Activated B cell treated with CpG ODN at 0.5 μM for 24 hours (primary cell): ENCODE data around the gene RAB41. TPM values are rescaled to one million over a fixed set of nuclear protein-coding genes. Genes with fewer than 3 reads are reported as not detected.

Experiments used
- ATAC-seq: fragments of 200-7000 bp; cut with Tn5 transposase; one replicate; pipeline ENCODE4 v1.10.0; 2021; ENCODE audit warnings: low read depth, mild to moderate bottlenecking, moderate library complexity
- CTCF ChIA-PET: fragments of 350-600 bp; sonication (Branson Sonifier 250); formaldehyde crosslinking; loops from one replicate; lab custom pipeline; 2021; ENCODE audit warnings: antibody characterized with exemption; lab: Charles Lee
- POLR2A ChIA-PET: fragments of 350-600 bp; sonication (Branson Sonifier 250); formaldehyde crosslinking; loops from one replicate; lab custom pipeline; 2021; ENCODE audit warnings: antibody characterized with exemption; lab: Charles Lee
- DNase-seq: peaks from one replicate; pipeline ENCODE4 v3.0.0; 2022
- H3K27ac Mint-ChIP-seq: one replicate; pipeline ENCODE4 v1.8.0; 2020; ENCODE audit warnings: mixed read lengths
- H3K27me3 Mint-ChIP-seq: one replicate; pipeline ENCODE4 v1.8.0; 2021; ENCODE audit warnings: mixed read lengths
- H3K36me3 Mint-ChIP-seq: one replicate; pipeline ENCODE4 v1.8.0; 2021; ENCODE audit warnings: low read depth, mixed read lengths
- H3K4me1 Mint-ChIP-seq: one replicate; pipeline ENCODE4 v1.8.0; 2021; ENCODE audit warnings: mixed read lengths
- H3K4me3 Mint-ChIP-seq: one replicate; pipeline ENCODE4 v1.8.0; 2020; ENCODE audit warnings: mild to moderate bottlenecking, mixed read lengths
- H3K9me3 Mint-ChIP-seq: one replicate; pipeline ENCODE4 v1.8.0; 2020; ENCODE audit warnings: mixed read lengths
- intact Hi-C: fragments of 100-400 bp; cut with micrococcal nuclease; formaldehyde crosslinking; loops from one replicate; pipeline ENCODE4 v1.15.1; 2024
- total RNA-seq: library from RNA; stranded (reverse); gene quantifications from 2 replicates; pipeline ENCODE4 v1.2.3, GENCODE V29; 2022
- TF ChIP-seq, protein P1 (sequence below): fragments of 200-600 bp; IDR thresholded peaks from one replicate; pipeline ENCODE4 v1.8.0; 2022; ENCODE audit warnings: antibody characterized with exemption, mild to moderate bottlenecking

Gene RAB41
- total RNA-seq, 1 donor from 2014 or later, result not detected

DNA sequence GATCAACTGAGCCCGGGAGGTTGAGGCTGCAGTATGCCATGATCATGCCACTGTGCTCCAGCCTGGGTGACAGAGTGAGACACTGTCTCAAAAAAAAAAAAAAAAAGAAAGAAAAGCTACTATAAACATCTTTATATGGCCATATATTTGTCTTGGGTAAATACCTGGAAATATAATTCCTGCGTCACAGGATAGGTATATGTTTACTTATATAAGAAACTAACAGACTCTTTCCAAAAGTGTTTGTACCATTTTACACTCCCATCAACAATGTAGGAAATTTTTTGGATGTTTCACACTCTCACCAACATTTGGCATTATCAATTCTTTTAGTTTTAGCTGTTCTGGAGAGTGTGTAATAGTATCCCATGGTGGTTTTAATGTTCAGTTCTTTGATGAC is 34.7 kb upstream of the RAB41 start:
- Mint-ChIP-seq H3K4me1 (no peaks in the 10 kb centered on the region), H3K27ac (no peak overlapping the region), H3K27me3 (peaks cover 1% of the 10 kb centered on the region), H3K36me3 (no peaks in the 10 kb centered on the region), H3K9me3 (no peaks in the 10 kb centered on the region), H3K4me3 (no peak overlapping the region)
- ChIA-PET POLR2A (no interaction called here), CTCF (no interaction called here)
- TF ChIP-seq, protein P1, sequence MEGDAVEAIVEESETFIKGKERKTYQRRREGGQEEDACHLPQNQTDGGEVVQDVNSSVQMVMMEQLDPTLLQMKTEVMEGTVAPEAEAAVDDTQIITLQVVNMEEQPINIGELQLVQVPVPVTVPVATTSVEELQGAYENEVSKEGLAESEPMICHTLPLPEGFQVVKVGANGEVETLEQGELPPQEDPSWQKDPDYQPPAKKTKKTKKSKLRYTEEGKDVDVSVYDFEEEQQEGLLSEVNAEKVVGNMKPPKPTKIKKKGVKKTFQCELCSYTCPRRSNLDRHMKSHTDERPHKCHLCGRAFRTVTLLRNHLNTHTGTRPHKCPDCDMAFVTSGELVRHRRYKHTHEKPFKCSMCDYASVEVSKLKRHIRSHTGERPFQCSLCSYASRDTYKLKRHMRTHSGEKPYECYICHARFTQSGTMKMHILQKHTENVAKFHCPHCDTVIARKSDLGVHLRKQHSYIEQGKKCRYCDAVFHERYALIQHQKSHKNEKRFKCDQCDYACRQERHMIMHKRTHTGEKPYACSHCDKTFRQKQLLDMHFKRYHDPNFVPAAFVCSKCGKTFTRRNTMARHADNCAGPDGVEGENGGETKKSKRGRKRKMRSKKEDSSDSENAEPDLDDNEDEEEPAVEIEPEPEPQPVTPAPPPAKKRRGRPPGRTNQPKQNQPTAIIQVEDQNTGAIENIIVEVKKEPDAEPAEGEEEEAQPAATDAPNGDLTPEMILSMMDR, result no peak
- intact Hi-C loops, result no loop called here
- ATAC-seq (no peak), DNase-seq (no peak)

GRCh38 chrX:70252491-70252890 is 29.5 kb upstream of the RAB41 start:
- intact Hi-C loops, result no loop called here
- Mint-ChIP-seq H3K27me3 (no peaks in the 10 kb centered on the region), H3K4me3 (no peak overlapping the region), H3K4me1 (no peaks in the 10 kb centered on the region), H3K27ac (no peak overlapping the region), H3K9me3 (no peaks in the 10 kb centered on the region), H3K36me3 (no peaks in the 10 kb centered on the region)
- ATAC-seq, result no peak
- CTCF ChIA-PET, result no interaction called here
- DNase-seq, result no peak
- POLR2A ChIA-PET, result no interaction called here
- TF ChIP-seq, protein P1, result no peak

DNA sequence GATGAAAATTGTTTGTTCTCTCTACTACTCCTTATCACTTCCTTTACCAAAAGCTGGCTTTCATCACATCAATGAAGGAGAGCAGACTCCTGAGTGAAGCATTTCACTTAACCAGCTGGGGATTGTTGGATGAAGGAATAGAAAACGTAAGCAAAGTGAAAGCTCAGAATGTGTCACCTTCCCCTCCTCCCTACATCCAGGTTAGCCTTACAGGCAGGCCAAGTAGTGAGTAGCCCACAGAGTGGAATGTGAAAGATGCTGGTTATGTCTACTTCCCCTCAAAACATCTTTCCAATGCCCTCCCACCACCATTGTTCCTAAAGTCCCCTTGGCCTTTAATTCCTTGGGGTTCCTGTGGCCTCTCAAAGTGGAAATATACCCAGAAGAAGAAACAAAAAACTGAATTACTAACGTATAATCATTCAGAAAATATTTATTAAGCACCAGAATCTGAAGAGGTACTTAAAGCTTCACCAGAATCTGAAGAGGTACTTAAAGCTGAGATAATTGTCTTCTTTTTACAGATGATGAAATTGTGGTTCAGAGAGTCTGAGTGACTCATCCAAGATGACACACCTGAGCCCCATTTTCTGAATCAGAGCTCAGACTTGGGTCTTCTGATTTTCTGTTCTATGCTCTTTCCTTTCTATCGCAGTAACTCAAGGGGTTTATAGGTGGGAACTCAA is 28.5 kb upstream of the RAB41 start:
- Mint-ChIP-seq H3K27me3 (no peaks in the 10 kb centered on the region), H3K9me3 (no peaks in the 10 kb centered on the region), H3K36me3 (no peaks in the 10 kb centered on the region), H3K4me1 (no peaks in the 10 kb centered on the region), H3K4me3 (no peak overlapping the region), H3K27ac (no peak overlapping the region)
- TF ChIP-seq, protein P1, result no peak
- POLR2A ChIA-PET, result no interaction called here
- CTCF ChIA-PET, result no interaction called here
- intact Hi-C loops, result no loop called here
- ATAC-seq (no peak), DNase-seq (no peak)

DNA sequence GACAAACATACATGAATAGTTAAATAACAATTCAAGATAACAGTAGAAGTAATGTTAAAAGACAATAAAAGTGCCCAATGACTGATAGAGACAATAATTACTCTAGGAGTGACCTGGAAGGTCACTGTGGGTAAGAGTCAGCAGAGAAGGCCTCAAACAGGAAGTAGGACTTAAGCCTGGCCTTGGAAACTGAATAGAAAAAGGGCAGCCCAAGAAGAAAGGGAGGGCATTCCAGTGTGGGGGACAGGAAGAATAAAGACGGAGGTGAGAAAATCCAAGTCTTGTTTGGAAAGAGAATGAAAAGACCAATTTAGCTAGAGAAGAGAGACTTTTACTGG is 27.9 kb upstream of the RAB41 start:
- CTCF ChIA-PET, result no interaction called here
- TF ChIP-seq, protein P1, result no peak
- ATAC-seq (no peak), DNase-seq (no peak)
- Mint-ChIP-seq H3K36me3 (no peaks in the 10 kb centered on the region), H3K27me3 (no peaks in the 10 kb centered on the region), H3K4me1 (no peaks in the 10 kb centered on the region), H3K27ac (no peak overlapping the region), H3K4me3 (no peak overlapping the region), H3K9me3 (no peaks in the 10 kb centered on the region)
- POLR2A ChIA-PET, result no interaction called here
- intact Hi-C loops, result no loop called here

DNA sequence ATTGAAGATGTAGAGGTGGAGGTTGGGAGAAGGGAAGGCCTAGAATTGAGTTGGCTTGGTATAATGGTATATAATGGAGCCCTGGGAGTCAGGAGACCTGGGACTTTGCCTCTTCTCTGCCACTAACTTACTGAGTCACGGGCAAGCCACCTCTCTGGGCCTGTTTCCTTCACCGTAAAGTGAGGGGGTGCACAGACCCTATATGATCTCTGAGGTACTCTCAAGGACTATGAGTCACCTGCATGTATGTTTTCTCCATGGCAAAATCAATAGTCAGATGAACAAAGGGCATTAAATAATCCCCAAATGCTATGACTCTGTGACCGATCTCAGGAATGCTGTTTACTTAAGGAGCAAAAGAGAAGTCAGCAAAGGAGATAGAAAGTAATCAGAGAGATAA is 27.1 kb upstream of the RAB41 start:
- DNase-seq, result no peak
- ChIA-PET POLR2A (no interaction called here), CTCF (no interaction called here)
- TF ChIP-seq, protein P1, result no peak
- Mint-ChIP-seq H3K4me3 (no peak overlapping the region), H3K4me1 (no peaks in the 10 kb centered on the region), H3K27me3 (no peaks in the 10 kb centered on the region), H3K36me3 (no peaks in the 10 kb centered on the region), H3K27ac (no peak overlapping the region), H3K9me3 (no peaks in the 10 kb centered on the region)
- no peak for ATAC-seq
- intact Hi-C loops, result no loop called here
